GM12878 (cell line): Measurements from ENCODE around the gene EPB41L1. TPM values are rescaled to one million over a fixed set of nuclear protein-coding genes. Genes with fewer than 3 reads are reported as not detected.

Experiments used
- ASH2L ChIP-seq: fragments of 300-600, 200-600 bp; sonication (generic); IDR thresholded peaks from 2 replicates; pipeline ENCODE4 v1.6.1; 2017; ENCODE audit warnings: low read depth, mild to moderate bottlenecking, borderline replicate concordance
- CBX5 ChIP-seq: sonication (generic); IDR thresholded peaks from 2 replicates; pipeline ENCODE4 v1.6.1; 2016; ENCODE audit warnings: low read depth, moderate library complexity, mild to moderate bottlenecking, inconsistent platforms
- CREB1 ChIP-seq: IDR thresholded peaks from 2 replicates; pipeline ENCODE4 v1.6.1; 2012; ENCODE audit warnings: low read depth, mild to moderate bottlenecking, inconsistent platforms
- CTCF ChIP-seq, 3 experiments: IDR thresholded peaks in 2 of 3; conservative IDR thresholded peaks in 1 of 3; 2 replicates each; pipeline ENCODE4 v1.5.1; 2011; ENCODE audit warnings: low read depth in 3 of 3, low read length in 3 of 3, mild to moderate bottlenecking in 3 of 3, control low read depth in 2 of 3, moderate library complexity in 2 of 3, inconsistent platforms in 1 of 3, mixed read lengths in 1 of 3; ENCODE audit not compliant: control insufficient read depth in 2 of 3, insufficient read depth in 1 of 3; ENCODE audit errors: extremely low read depth in 1 of 3
- ELK1 ChIP-seq: IDR thresholded peaks from 2 replicates; pipeline ENCODE4 v1.6.1; 2012; ENCODE audit warnings: low read depth, low read length, improper control_type of control experiment
- ESRRA ChIP-seq: IDR thresholded peaks from 2 replicates; pipeline ENCODE4 v1.6.1; 2012; ENCODE audit warnings: mild to moderate bottlenecking, low read length, improper control_type of control experiment
- FOS ChIP-seq: IDR thresholded peaks from 3 replicates; pipeline ENCODE4 v1.6.1; 2011; ENCODE audit warnings: borderline replicate concordance; ENCODE audit not compliant: insufficient read length; ENCODE audit errors: extremely low read depth
- JUNB ChIP-seq: IDR thresholded peaks from 2 replicates; pipeline ENCODE4 v1.6.1; 2016; ENCODE audit warnings: antibody characterized with exemption, mild to moderate bottlenecking
- MLLT1 ChIP-seq: fragments of 450-650 bp; IDR thresholded peaks from 2 replicates; pipeline ENCODE4 v1.6.1; 2016; ENCODE audit warnings: mild to moderate bottlenecking
- NFXL1 ChIP-seq: fragments of 450-650 bp; IDR thresholded peaks from 2 replicates; pipeline ENCODE4 v1.6.1; 2017; ENCODE audit warnings: antibody characterized with exemption, mild to moderate bottlenecking, borderline replicate concordance
- PRDM15 ChIP-seq: fragments of 450-650 bp; formaldehyde crosslinking; IDR thresholded peaks from 2 replicates; pipeline ENCODE4 v1.4.0; 2020; ENCODE audit warnings: mild to moderate bottlenecking, moderate library complexity
- SUPT20H ChIP-seq: IDR thresholded peaks from 2 replicates; pipeline ENCODE4 v1.6.1; 2011; ENCODE audit warnings: low read depth, mild to moderate bottlenecking, low read length, moderate library complexity, borderline replicate concordance; ENCODE audit not compliant: control insufficient read depth
- ZNF207 ChIP-seq: fragments of 450-650 bp; IDR thresholded peaks from 2 replicates; pipeline ENCODE4 v1.6.1; 2014; ENCODE audit warnings: antibody characterized with exemption, mild to moderate bottlenecking, borderline replicate concordance
- ZNF24 ChIP-seq: fragments of 450-650 bp; IDR thresholded peaks from 2 replicates; pipeline ENCODE4 v1.6.1; 2017; ENCODE audit warnings: antibody characterized with exemption, mild to moderate bottlenecking
- ZZZ3 ChIP-seq: IDR thresholded peaks from 2 replicates; pipeline ENCODE4 v1.6.1; 2011; ENCODE audit warnings: low read depth; ENCODE audit not compliant: control insufficient read depth, insufficient read length
- polyA plus RNA-seq, 11 experiments: library from polyadenylated mRNA; depleted of rRNA in 4 of 11; unstranded in 6 of 11; stranded (reverse) in 5 of 11; fragments of >200 nt; fragmentation: Nextera tagmentation in 4 of 11; fragmentation: Illumina TruSeq in 1 of 11; extraction: Ambion mirVana in 4 of 11; extraction: Trizol in 1 of 11; gene quantifications; 1 replicate in 1 of 11; 2 replicates in 10 of 11; pipeline versions ENCODE4 v1.2.1 to v1.2.3, GENCODE V29; 2011 to 2016; ENCODE audit warnings: inconsistent platforms in 2 of 11, missing spikeins in 2 of 11, low read depth in 1 of 11
- total RNA-seq, 4 experiments: library from RNA; depleted of rRNA in 3 of 4; stranded (reverse); fragments of >200 nt in 3 of 4; fragmentation: Illumina TruSeq in 1 of 4; extraction: Trizol in 1 of 4; gene quantifications; 2 replicates each; pipeline versions ENCODE4 v1.2.1 to v1.2.3, GENCODE V29; 2013 to 2021
- TF ChIP-seq, protein P1 (sequence below): IDR thresholded peaks from 2 replicates; pipeline ENCODE4 v1.6.1; 2011; ENCODE audit warnings: low read depth, low read length, improper control_type of control experiment, borderline replicate concordance
- TF ChIP-seq, protein P2 (sequence below): IDR thresholded peaks from 2 replicates; pipeline ENCODE4 v1.6.1; 2012; ENCODE audit warnings: low read depth, low read length, improper control_type of control experiment

Gene EPB41L1
- total and polyA plus RNA-seq, 10 of the 15 experiments (the other 5 are each of a cell fraction or from before 2014, with no cell fraction given), result 0.08 to 3.2 (median 0.31) TPM

DNA sequence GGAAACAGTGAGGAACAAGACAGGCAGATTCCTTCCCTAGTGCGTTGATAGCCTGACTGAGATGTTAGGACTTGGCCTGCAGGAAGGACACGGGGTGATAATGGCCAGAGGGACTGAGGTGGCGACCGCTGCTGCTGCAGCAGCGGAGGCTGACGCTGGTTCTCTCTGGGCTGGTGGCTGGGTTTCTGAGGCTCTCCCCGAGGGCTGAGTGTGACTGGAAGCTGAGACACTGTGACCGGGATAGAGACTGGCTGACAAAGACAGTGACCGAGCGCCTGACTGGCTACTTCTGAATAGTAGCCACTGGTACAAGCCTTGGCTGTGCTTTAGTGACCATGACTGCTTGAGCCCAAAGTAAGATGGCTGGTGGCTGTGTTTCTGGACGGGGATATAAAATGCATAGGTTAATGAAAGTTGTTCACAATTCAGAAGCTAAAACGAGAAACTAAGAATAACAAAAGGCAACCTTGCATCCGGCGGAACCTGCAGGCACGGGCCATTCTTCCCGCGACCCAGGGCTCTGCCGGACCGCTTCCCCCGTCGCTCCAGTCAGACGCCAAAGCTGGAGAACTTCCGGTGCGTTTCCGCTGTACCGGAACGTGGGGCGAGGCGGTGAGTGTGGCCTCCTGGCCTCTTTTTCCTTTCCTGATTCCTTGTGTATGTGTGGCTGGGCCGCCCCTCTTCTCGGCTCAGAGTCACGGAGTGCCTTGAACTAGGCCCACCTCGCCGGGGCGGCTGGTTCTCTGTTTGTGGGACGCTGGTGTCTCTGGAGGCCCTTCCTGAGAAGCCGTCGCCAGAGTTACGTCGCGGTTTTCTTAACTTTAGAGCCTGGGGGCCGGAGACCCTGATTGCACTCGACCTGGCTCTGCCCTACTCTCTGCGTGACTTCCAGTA, 81.6 kb downstream of the EPB41L1 start, which contains the start of gene AAR2 (continued):
- no peak for TF ChIP-seq PRDM15 (CRISPR knock-in tag)
- TF ChIP-seq SUPT20H, result no peak
- TF ChIP-seq ASH2L, result 0 out of 2 replicates have a peak, but pooled peaks have one; percentile 31
- TF ChIP-seq, protein P1, sequence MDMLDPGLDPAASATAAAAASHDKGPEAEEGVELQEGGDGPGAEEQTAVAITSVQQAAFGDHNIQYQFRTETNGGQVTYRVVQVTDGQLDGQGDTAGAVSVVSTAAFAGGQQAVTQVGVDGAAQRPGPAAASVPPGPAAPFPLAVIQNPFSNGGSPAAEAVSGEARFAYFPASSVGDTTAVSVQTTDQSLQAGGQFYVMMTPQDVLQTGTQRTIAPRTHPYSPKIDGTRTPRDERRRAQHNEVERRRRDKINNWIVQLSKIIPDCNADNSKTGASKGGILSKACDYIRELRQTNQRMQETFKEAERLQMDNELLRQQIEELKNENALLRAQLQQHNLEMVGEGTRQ, result no peak
- TF ChIP-seq, protein P2, sequence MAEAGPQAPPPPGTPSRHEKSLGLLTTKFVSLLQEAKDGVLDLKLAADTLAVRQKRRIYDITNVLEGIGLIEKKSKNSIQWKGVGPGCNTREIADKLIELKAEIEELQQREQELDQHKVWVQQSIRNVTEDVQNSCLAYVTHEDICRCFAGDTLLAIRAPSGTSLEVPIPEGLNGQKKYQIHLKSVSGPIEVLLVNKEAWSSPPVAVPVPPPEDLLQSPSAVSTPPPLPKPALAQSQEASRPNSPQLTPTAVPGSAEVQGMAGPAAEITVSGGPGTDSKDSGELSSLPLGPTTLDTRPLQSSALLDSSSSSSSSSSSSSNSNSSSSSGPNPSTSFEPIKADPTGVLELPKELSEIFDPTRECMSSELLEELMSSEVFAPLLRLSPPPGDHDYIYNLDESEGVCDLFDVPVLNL, result no peak
- TF ChIP-seq ELK1, result peak; percentile 98
- no peak for TF ChIP-seq FOS
- peak; percentile 74 for TF ChIP-seq ZZZ3
- no peak for TF ChIP-seq CTCF (IDR thresholded peaks at IDR 0.05 in 2 of 3, conservative IDR thresholded peaks at IDR 0.05 in 1 of 3; ENCODE audit: control insufficient read depth in 2 of 3, extremely low read depth in 1 of 3, insufficient read depth in 1 of 3, low read depth in 3 of 3, low read length in 3 of 3)
- TF ChIP-seq ZNF24, result no peak
- no peak for TF ChIP-seq ESRRA
- TF ChIP-seq ZNF207, result peak; percentile 85; the same call in 1 of the 2 replicates
- TF ChIP-seq CREB1, result peak; percentile 79
- TF ChIP-seq JUNB, result no peak; the same call in 1 of the 2 replicates
- peak; percentile 96 for TF ChIP-seq CBX5
- no peak for TF ChIP-seq NFXL1
- peak; percentile 63 for TF ChIP-seq MLLT1
